ENCODE data around the gene ALG1. TPM values are rescaled to one million over a fixed set of nuclear protein-coding genes. Genes with fewer than 3 reads are reported as not detected.
"Not testable (repeated sequence)": the region's sequence is repeated elsewhere in the genome, so short reads cannot be mapped to it uniquely, and the experiment has no call there.

The ALG1 gene
- total RNA-seq, 1 donor from 2014 or later = 30.4 TPM

- Mint-ChIP-seq H3K27ac (no peak overlapping the region), H3K4me1 (ENCODE audit: unreplicated experiment) (no peaks in the 10 kb centered on the region), H3K36me3 (no peaks in the 10 kb centered on the region), H3K9me3 (no peaks in the 10 kb centered on the region), H3K4me3 (no peak overlapping the region), H3K27me3 (peaks cover 27% of the 10 kb centered on the region)
- DNase-seq (ENCODE audit: extremely low spot score, unreplicated experiment) = no peak
- no peak for TF ChIP-seq CTCF (conservative IDR thresholded peaks at IDR 0.05)
These were observed 31.2 kb upstream of the ALG1 start for GRCh38 chr16:5040451-5040850.

GRCh38 chr16:5041600-5042133 is 30.0 kb upstream of the ALG1 start:
- TF ChIP-seq CTCF (conservative IDR thresholded peaks at IDR 0.05) = no peak
- no peaks in the 10 kb centered on the region for H3K36me3 Mint-ChIP-seq
- H3K4me1 Mint-ChIP-seq (ENCODE audit: unreplicated experiment) = no peaks in the 10 kb centered on the region
- no peak overlapping the region for H3K27ac Mint-ChIP-seq
- H3K4me3 Mint-ChIP-seq = no peak overlapping the region
- peaks cover 26% of the 10 kb centered on the region for H3K27me3 Mint-ChIP-seq
- H3K9me3 Mint-ChIP-seq = no peaks in the 10 kb centered on the region
- DNase-seq (ENCODE audit: extremely low spot score, unreplicated experiment) = no peak

- H3K9me3 Mint-ChIP-seq = no peaks in the 10 kb centered on the region
- H3K4me3 Mint-ChIP-seq = no peak overlapping the region
- H3K4me1 Mint-ChIP-seq (ENCODE audit: unreplicated experiment) = no peaks in the 10 kb centered on the region
- TF ChIP-seq CTCF (conservative IDR thresholded peaks at IDR 0.05) = peak; percentile 23
- H3K27ac Mint-ChIP-seq = no peak overlapping the region
- no peak for DNase-seq (ENCODE audit: extremely low spot score, unreplicated experiment)
- H3K36me3 Mint-ChIP-seq = no peaks in the 10 kb centered on the region
- H3K27me3 Mint-ChIP-seq = peaks cover 23% of the 10 kb centered on the region
These were observed 29.0 kb upstream of the ALG1 start for GRCh38 chr16:5042574-5043171.

GRCh38 chr16:5044011-5044540 is 27.6 kb upstream of the ALG1 start:
- H3K36me3 Mint-ChIP-seq = no peaks in the 10 kb centered on the region
- no peaks in the 10 kb centered on the region for H3K4me1 Mint-ChIP-seq (ENCODE audit: unreplicated experiment)
- no peak for DNase-seq (ENCODE audit: extremely low spot score, unreplicated experiment)
- H3K4me3 Mint-ChIP-seq = no peak overlapping the region
- TF ChIP-seq CTCF (conservative IDR thresholded peaks at IDR 0.05) = no peak
- no peaks in the 10 kb centered on the region for H3K9me3 Mint-ChIP-seq
- no peak overlapping the region for H3K27ac Mint-ChIP-seq
- H3K27me3 Mint-ChIP-seq = peaks cover 31% of the 10 kb centered on the region

- not testable (repeated sequence) for H3K36me3 Mint-ChIP-seq; DNase-seq (ENCODE audit: extremely low spot score, unreplicated experiment); H3K4me3 Mint-ChIP-seq; H3K27ac Mint-ChIP-seq; H3K9me3 Mint-ChIP-seq; H3K4me1 Mint-ChIP-seq (ENCODE audit: unreplicated experiment)
- H3K27me3 Mint-ChIP-seq = peaks cover 34% of the 10 kb centered on the region
These were observed 27.1 kb upstream of the ALG1 start for GRCh38 chr16:5044581-5044980.

GRCh38 chr16:5045499-5046115 is 26.0 kb upstream of the ALG1 start:
- Mint-ChIP-seq H3K27ac (no peak overlapping the region), H3K27me3 (peaks cover 40% of the 10 kb centered on the region)

More at GRCh38 chr16:5045499-5046115, 26.0 kb upstream of the ALG1 start:
- Mint-ChIP-seq H3K9me3 (no peaks in the 10 kb centered on the region), H3K4me1 (ENCODE audit: unreplicated experiment) (no peaks in the 10 kb centered on the region), H3K4me3 (no peak overlapping the region), H3K36me3 (no peaks in the 10 kb centered on the region)
- TF ChIP-seq CTCF (conservative IDR thresholded peaks at IDR 0.05) = no peak
- no peak for DNase-seq (ENCODE audit: extremely low spot score, unreplicated experiment)
